ENCODE results near the gene UVRAG. TPM values are rescaled to one million over a fixed set of nuclear protein-coding genes. Genes with fewer than 3 reads are reported as not detected.

UVRAG gene
- total and polyA plus RNA-seq, 2 of the 13 experiments (the other 11 are each of a cell fraction or from before 2014, with no cell fraction given): 9.7 to 17.3 TPM

DNA sequence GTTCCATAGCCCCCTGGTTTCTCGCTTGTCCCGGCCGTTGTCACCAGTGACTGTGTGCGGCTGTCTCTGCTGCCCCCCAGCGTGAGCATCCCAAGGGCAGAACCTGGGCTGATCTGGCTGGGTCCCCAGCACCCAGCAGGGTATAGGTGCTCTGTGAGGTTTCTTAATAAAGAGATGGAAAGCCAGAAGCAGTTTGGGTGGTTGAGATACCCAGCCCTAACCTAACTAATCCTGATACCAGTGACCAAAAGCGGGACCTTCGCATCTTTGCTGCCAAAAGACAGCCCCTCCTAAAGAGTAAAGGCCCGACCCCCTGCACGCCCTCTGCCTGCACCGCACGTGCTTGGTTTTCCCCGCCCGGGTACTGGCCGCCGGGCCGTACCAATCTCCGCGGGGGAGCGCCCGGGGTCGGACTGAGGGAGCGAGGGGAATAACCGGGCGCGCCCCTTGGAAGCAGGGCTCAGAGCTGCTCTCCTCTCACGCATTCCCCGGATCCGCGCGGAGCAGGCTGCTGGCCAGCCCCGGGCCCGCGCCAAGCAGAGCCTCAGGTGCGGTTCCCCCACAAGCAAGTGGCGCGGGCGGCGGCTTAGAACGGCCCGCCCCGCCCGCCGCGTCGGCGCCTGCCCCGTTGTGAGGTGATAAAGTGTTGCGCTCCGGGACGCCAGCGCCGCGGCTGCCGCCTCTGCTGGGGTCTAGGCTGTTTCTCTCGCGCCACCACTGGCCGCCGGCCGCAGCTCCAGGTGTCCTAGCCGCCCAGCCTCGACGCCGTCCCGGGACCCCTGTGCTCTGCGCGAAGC is 46.7 kb upstream of the UVRAG start, which contains the start of gene DGAT2 (continued):
- TF ChIP-seq, protein P1, sequence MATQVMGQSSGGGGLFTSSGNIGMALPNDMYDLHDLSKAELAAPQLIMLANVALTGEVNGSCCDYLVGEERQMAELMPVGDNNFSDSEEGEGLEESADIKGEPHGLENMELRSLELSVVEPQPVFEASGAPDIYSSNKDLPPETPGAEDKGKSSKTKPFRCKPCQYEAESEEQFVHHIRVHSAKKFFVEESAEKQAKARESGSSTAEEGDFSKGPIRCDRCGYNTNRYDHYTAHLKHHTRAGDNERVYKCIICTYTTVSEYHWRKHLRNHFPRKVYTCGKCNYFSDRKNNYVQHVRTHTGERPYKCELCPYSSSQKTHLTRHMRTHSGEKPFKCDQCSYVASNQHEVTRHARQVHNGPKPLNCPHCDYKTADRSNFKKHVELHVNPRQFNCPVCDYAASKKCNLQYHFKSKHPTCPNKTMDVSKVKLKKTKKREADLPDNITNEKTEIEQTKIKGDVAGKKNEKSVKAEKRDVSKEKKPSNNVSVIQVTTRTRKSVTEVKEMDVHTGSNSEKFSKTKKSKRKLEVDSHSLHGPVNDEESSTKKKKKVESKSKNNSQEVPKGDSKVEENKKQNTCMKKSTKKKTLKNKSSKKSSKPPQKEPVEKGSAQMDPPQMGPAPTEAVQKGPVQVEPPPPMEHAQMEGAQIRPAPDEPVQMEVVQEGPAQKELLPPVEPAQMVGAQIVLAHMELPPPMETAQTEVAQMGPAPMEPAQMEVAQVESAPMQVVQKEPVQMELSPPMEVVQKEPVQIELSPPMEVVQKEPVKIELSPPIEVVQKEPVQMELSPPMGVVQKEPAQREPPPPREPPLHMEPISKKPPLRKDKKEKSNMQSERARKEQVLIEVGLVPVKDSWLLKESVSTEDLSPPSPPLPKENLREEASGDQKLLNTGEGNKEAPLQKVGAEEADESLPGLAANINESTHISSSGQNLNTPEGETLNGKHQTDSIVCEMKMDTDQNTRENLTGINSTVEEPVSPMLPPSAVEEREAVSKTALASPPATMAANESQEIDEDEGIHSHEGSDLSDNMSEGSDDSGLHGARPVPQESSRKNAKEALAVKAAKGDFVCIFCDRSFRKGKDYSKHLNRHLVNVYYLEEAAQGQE (IDR thresholded peaks at IDR 0.05; ENCODE audit: borderline replicate concordance in 1 of 2, low read depth in 1 of 2, low read length in 2 of 2): no peak
- TF ChIP-seq CBX2 (IDR thresholded peaks at IDR 0.05; ENCODE audit: low read depth, low read length) (no peak), CBX2 (CRISPR knock-in tag; IDR thresholded peaks at IDR 0.05; ENCODE audit: low read depth) (0 out of 2 replicates have a peak, but pooled peaks have one; percentile 32), ZNF549 (CRISPR knock-in tag; IDR thresholded peaks at IDR 0.05) (no peak), ZIK1 (CRISPR knock-in tag; IDR thresholded peaks at IDR 0.05; ENCODE audit: borderline replicate concordance, low read depth) (no peak), BRF2 (CRISPR knock-in tag; IDR thresholded peaks at IDR 0.05) (peak; percentile 97), WIZ (CRISPR knock-in tag; IDR thresholded peaks at IDR 0.05) (no peak; the same call in 1 of the 2 replicates), ZNF576 (CRISPR knock-in tag; IDR thresholded peaks at IDR 0.05) (no peak), BRCA1 (CRISPR knock-in tag; IDR thresholded peaks at IDR 0.05) (no peak), ZFP90 (CRISPR knock-in tag; IDR thresholded peaks at IDR 0.05; ENCODE audit: borderline replicate concordance) (peak; percentile 95)
- TF ChIP-seq, protein P2, sequence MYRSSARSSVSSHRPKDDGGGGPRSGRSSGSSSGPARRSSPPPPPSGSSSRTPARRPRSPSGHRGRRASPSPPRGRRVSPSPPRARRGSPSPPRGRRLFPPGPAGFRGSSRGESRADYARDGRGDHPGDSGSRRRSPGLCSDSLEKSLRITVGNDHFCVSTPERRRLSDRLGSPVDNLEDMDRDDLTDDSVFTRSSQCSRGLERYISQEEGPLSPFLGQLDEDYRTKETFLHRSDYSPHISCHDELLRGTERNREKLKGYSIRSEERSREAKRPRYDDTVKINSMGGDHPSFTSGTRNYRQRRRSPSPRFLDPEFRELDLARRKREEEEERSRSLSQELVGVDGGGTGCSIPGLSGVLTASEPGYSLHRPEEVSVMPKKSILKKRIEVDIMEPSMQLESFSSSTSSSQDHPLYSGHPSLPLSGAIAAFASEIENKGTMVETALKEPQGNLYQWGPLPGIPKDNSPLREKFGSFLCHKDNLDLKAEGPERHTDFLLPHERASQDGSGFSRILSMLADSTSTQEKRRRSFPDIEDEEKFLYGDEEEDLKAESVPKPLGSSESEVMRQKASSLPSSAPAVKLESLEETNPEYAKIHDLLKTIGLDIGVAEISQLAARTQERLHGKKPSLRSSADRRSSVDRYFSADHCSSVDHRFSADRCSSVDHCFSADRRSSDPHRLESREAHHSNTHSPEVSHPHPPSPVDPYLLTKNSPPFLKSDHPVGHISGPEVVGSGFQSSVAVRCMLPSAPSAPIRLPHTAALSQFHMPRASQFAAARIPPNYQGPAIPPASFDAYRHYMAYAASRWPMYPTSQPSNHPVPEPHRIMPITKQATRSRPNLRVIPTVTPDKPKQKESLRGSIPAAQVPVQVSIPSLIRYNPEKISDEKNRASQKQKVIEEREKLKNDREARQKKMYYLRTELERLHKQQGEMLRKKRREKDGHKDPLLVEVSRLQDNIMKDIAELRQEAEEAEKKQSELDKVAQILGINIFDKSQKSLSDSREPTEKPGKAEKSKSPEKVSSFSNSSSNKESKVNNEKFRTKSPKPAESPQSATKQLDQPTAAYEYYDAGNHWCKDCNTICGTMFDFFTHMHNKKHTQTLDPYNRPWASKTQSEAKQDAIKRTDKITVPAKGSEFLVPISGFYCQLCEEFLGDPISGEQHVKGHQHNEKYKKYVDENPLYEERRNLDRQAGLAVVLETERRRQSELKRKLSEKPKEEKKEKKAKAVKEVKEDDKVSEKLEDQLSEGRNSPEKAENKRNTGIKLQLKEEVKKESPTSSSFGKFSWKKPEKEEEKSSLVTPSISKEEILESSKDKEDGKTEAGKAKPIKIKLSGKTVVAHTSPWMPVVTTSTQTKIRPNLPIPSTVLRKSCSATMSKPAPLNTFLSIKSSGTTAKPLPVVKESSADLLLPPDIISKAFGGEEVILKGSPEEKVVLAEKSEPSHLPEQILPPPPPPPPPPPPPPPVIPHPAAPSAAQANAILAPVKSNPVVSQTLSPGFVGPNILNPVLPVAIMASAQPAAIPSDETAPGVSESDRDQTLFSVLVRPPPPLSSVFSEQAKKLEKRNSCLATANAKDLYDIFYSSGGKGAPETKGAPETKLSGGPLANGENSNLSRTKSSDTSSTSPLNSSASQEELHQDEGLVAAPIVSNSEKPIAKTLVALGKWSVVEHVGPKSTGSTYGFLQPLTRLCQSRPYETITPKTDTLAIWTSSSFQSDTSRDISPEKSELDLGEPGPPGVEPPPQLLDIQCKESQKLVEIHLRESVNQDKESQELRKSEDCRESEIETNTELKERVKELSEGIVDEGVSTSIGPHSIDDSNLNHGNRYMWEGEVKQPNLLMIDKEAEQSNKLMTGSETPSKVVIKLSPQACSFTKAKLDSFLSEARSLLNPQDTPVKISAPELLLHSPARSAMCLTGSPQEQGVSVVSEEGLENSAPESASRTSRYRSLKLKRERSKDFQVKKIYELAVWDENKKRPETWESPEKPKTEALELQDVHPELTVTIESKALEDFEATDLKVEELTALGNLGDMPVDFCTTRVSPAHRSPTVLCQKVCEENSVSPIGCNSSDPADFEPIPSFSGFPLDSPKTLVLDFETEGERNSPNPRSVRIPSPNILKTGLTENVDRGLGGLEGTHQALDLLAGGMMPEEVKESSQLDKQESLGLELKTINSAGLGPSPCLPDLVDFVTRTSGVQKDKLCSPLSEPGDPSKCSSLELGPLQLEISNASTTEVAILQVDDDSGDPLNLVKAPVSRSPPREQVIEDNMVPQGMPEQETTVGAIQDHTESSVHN (CRISPR knock-in tag; IDR thresholded peaks at IDR 0.05): no peak
- TF ChIP-seq, protein P3, sequence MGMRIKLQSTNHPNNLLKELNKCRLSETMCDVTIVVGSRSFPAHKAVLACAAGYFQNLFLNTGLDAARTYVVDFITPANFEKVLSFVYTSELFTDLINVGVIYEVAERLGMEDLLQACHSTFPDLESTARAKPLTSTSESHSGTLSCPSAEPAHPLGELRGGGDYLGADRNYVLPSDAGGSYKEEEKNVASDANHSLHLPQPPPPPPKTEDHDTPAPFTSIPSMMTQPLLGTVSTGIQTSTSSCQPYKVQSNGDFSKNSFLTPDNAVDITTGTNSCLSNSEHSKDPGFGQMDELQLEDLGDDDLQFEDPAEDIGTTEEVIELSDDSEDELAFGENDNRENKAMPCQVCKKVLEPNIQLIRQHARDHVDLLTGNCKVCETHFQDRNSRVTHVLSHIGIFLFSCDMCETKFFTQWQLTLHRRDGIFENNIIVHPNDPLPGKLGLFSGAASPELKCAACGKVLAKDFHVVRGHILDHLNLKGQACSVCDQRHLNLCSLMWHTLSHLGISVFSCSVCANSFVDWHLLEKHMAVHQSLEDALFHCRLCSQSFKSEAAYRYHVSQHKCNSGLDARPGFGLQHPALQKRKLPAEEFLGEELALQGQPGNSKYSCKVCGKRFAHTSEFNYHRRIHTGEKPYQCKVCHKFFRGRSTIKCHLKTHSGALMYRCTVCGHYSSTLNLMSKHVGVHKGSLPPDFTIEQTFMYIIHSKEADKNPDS (CRISPR knock-in tag; IDR thresholded peaks at IDR 0.05): peak; percentile 44; the same call in 1 of the 2 replicates

Measured in HepG2 (cell line).